ENCODE results near the gene OR2AG1.

Gene OR2AG1

GRCh38 chr11:6782720-6783119 is at the start of gene OR2AG1:
TSS of gene OR2AG1 (plus strand) at chr11:6783020. CDS start at chr11:6785038, 2,018 bp downstream.
- no peak for DNase-seq (ENCODE audit: low read depth in 2 of 2)

DNA sequence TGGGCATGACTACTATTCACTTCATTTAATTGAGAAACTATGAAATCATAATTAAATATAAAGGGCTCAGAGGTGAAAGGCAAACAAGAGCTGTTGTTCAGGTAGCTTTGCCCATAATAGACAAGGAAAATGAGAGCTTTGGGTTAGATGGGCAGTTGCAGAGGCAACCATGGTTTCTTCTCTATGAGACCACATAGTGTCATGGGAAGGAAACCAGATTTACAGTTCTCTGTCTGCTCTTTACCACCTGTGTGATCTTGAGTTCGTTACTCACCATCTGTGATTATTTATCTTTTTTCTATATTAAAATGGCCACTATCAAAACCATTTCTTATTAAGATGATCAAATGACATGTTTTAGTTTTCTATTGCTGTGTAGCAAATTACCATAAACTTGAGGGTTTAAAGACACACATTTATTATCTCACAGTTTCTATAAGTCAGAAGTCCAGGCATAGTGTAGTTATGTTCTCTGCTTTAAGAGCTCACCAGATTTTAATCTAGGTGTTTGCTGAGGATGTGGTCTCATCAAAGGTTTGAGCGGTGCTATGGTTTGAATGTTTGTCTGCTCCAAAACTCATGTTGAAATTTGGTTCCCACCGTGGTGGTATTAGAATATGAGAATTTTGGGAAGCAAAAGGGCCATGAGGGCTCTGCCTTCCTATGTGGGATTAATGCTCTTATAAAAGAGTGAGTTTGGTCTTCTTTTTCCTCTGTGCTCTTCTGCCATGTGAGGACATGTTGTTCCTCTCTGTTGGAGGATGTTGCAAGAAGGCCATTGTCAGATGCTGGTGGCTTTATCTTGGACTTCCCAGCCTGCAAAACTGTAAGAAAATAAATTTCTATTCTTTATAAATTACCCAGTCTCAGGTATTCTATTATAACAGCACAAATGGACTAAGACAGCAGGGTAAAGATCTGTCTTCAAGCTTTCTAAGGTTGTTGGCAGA is 49.2 kb upstream of the OR2AG1 start:
- DNase-seq (ENCODE audit: low read depth in 2 of 2) = no peak

- no peak for DNase-seq (ENCODE audit: low read depth in 2 of 2)
Observed at GRCh38 chr11:6734616-6735015, 48.2 kb upstream of the OR2AG1 start.

DNA sequence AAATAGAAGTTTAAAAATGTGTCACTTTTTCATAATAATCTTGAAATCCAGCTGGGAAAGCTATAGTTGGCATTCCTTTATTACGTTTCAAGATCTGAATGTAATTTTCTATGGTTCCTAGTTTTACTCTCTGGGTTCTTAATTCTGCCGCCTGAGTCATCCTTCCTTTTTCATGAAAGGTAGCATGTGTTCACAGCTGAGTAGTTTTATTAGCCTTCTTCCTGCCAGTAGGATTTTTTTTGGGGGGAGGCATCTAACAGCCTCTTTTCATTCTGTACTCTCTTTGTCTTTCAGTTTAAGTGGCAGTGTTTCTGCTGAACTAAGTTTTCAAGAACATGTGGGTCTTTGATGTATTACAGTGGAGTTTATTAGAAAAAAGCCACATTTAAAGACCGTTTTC is 47.5 kb upstream of the OR2AG1 start:
- no peak for DNase-seq (ENCODE audit: low read depth in 2 of 2)

GRCh38 chr11:6736495-6737121 is 46.2 kb upstream of the OR2AG1 start:
- no peak for DNase-seq (ENCODE audit: low read depth in 2 of 2)

GRCh38 chr11:6737872-6738466 is 44.9 kb upstream of the OR2AG1 start:
- DNase-seq (ENCODE audit: low read depth in 2 of 2) = peak; percentile 24 to 30

DNA sequence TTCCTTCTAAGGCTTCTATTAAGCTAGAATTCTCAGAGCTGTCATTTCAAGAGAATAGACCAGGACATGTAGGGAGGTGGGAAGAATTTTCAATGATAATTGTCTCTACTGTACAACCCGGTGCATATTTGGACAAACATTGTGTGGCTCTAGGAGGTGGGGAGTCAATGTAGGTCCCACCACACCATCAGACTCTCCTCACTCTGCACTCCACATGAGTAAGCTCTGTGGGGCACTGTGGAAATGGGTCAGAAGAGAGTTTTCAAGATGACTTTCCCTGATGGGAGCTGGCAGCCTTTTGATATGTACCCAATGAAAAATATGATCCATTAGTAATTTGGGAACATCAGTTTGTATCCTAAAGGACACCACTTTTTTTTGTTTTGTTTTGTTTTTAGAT is 44.2 kb upstream of the OR2AG1 start:
- no peak for DNase-seq (ENCODE audit: low read depth in 2 of 2)

GRCh38 chr11:6742260-6742659 is 40.6 kb upstream of the OR2AG1 start:
- no peak for DNase-seq (ENCODE audit: low read depth in 2 of 2)

DNA sequence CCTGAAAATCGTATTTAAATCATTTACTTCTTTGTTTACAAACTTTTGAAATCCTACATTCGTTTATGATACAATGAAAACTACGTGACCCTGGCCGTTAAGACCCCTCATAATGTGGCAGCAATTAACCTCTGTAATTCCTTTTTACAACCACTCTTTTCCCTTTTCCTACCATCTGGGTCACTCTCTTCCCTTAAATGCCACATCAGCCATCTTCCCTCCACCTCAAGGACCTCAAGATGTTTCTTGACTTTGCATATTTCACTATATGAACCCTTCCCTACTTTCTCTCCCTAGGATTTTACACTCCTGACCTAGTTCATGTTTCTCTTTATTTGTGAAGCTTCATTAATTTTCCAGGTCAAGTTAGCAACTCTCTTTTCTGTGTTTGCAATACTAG is 37.8 kb upstream of the OR2AG1 start:
- DNase-seq (ENCODE audit: low read depth in 2 of 2) = no peak

- DNase-seq (ENCODE audit: low read depth in 2 of 2) = no peak
Observed at GRCh38 chr11:6745465-6746015, 37.3 kb upstream of the OR2AG1 start.

GRCh38 chr11:6746086-6746618 is 36.7 kb upstream of the OR2AG1 start:
- DNase-seq (ENCODE audit: low read depth in 2 of 2) = peak in 1 of 2 donors; percentile 19

- no peak for DNase-seq (ENCODE audit: low read depth in 2 of 2)
Observed at GRCh38 chr11:6746626-6747025, 36.2 kb upstream of the OR2AG1 start.

GRCh38 chr11:6747097-6747668 is 35.6 kb upstream of the OR2AG1 start:
- DNase-seq (ENCODE audit: low read depth in 2 of 2) = no peak

DNA sequence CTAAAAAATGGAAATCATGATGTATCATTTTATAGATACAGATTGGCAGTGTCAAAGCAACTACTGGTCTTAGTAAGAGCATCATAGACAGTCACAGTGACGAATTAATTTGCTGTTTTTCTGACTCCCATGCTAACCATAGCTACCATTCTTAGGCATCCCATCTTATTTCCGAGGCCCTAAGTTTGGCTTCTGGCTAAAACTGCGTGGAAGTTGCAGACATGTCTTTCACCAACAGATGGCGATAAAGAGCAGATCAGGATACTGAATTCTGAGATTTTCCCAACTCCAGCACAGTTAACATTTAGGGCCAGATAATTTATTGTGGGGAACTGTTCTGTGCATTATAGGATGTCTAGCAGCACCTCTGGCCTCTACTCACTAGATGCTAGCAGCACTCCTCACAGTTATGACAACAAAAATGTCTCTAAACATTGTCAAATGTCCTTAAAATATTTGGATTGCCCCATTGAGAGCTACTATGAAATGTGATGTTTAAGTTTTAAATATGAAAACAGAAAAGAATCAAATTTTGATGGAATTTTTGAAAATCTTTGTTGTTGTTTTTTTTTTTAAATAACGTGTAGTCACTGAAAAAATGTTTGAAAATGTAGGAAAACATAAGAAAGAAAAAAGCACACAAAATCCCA is 27.4 kb upstream of the OR2AG1 start:
- DNase-seq (ENCODE audit: low read depth in 2 of 2) = no peak

GRCh38 chr11:6755953-6756347 is 26.9 kb upstream of the OR2AG1 start:
- DNase-seq (ENCODE audit: low read depth in 2 of 2) = no peak

- DNase-seq (ENCODE audit: low read depth in 2 of 2) = peak; percentile 22 to 34
Observed at GRCh38 chr11:6757373-6757967, 25.4 kb upstream of the OR2AG1 start.

DNA sequence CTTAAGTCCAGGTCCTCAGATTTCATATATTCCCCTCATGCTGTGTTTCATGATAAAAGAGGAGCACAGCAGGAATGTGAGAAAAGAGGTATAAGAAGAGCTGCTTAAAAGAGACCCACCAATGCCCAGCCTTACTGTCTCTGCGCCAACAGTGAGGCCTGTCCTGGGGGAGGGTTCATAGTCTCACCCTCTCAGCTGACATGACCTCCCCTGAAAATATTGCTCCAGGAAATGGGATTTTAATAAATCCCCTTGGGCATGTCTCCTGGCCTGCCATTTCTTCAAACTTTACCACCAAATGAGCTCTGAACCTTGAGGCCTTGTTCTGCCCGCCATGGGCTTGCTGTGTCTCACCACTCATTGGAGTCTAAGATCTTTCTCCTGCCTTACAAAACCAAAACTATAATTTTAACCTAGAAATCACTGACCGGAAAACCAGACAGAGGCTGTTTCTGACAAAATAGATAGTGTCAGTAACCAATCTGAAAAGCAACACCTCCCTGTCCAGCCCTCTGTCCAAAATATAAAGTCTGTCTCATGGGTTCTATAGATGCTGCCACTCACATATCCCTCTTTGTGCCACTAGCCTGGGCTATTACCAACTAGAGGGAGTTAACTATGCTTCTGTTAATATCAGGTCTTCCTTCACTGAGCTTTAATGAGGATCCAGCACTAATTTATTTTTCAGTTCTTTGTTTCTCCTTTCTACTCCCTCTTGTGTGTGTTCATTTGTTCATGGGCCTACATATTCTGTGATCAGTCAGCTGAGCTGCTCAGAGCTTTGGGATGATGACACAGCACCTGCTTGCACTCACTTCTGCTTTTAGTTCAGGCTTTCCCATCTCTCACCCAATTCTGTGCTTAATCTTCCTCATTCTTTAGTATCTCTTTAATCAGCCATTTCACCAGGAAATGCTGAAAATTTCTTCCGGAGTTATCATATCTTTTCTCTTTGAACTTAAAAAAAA is 10.6 kb upstream of the OR2AG1 start, which contains the start of gene OR2AG2:
OR2AG2 (minus strand) TSS at position 51 of the 968 bp plus-strand sequence. CDS start 3,019 bp downstream, outside the sequence.
- no peak for DNase-seq (ENCODE audit: low read depth in 2 of 2)

DNA sequence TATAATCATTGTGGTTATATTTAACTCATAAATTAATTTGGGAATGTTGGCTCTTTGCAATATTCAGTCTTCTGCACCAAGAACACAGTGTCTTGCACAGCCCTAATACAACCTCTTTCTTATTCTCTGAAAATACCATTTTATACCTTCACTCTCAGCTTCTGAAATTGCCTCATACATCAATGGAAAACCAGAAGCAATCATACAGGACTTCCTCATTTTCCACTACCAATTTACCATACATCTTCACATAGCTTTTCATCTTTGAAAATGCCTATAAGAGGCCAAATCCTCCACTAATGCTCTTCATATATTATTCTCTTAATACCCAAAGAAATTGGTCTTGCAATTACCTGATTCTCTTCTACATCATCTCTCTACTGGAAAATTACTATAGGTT is 4.3 kb upstream of the OR2AG1 start:
- no peak for DNase-seq (ENCODE audit: low read depth in 2 of 2)

GRCh38 chr11:6780829-6781228 is 2.0 kb upstream of the OR2AG1 start:
- DNase-seq (ENCODE audit: low read depth in 2 of 2) = no peak

All from stimulated activated CD8-positive, alpha-beta memory T cell treated with anti-CD3 and anti-CD28 coated beads, Interleukin-2, amount 100 ng/mL, for 1 hour (primary cell).